K562 (cell line): ENCODE data around the gene NUDT9. TPM values are rescaled to one million over a fixed set of nuclear protein-coding genes. Genes with fewer than 3 reads are reported as not detected.
A peak's percentile ranks its signal among the peaks of the same experiment; 100 is the strongest.

Experiments
- ATAC-seq: fragments of 200-7000 bp; cut with Tn5 transposase; 3 replicates; pipeline ENCODE4 v1.9.1; 2020; ENCODE audit warnings: moderate library complexity
- BruUV-seq: library from RNA; stranded (reverse); fragments of 400-500 nt; replicated peaks from 2 replicates; lab custom pipeline; 2021; lab: Mats Ljungman, UMichigan
- CTCF ChIA-PET: fragments of 300-600 bp; formaldehyde crosslinking; extraction: SDS; loops from one replicate; lab custom pipeline; 2021; ENCODE audit warnings: low intra/inter-chr PET ratio; lab: Yijun Ruan, JAX
- POLR2A ChIA-PET: fragments of 300-600, 350-650 bp; sonication (Branson Sonifier 250); formaldehyde crosslinking; extraction: SDS; loops from one replicate; lab custom pipeline; 2021; ENCODE audit warnings: antibody characterized with exemption, inconsistent platforms; lab: Yijun Ruan, JAX
- DNase-seq, 4 experiments: peaks; one replicate each; pipeline versions ENCODE4 v3.0.0 to v3.0.0-alpha.2; 2011 to 2018; ENCODE audit warnings: low spot score in 3 of 4, mixed read lengths in 3 of 4; ENCODE audit errors: extremely low read depth in 1 of 4
- FAIRE-seq: peaks from 2 replicates; lab custom pipeline; 2011; peaks lifted over from hg19 to GRCh38; lab: Jason Lieb, UNC
- H2AFZ ChIP-seq: 2 replicates; pipeline ENCODE4 v1.6.0; 2011; ENCODE audit warnings: low read depth, low read length, control low read depth, inconsistent platforms
- H3K27ac ChIP-seq: fragments of 200-600 bp; 3 replicates; pipeline ENCODE4 v1.8.0; 2011; ENCODE audit warnings: low read depth, mild to moderate bottlenecking, control low read depth, inconsistent platforms, low read length, moderate library complexity, mixed read lengths; ENCODE audit errors: extremely low read depth
- H3K27me3 ChIP-seq, 2 experiments: fragments of 300-600 bp in 1 of 2; 2 replicates in 1 of 2; 3 replicates in 1 of 2; pipeline versions ENCODE4 v1.6.0 to v1.8.0; 2011; ENCODE audit warnings: inconsistent platforms in 2 of 2, low read length in 2 of 2, mild to moderate bottlenecking in 1 of 2, mixed read lengths in 1 of 2, moderate library complexity in 1 of 2; ENCODE audit not compliant: control insufficient read depth in 2 of 2, insufficient read depth in 2 of 2
- H3K36me3 ChIP-seq: fragments of 300-600 bp; 3 replicates; pipeline ENCODE4 v1.8.0; 2011; ENCODE audit warnings: mild to moderate bottlenecking, low read length, inconsistent platforms; ENCODE audit not compliant: control insufficient read depth, insufficient read depth
- H3K4me1 ChIP-seq, 2 experiments: fragments of 200-600 bp in 1 of 2; replicated peaks in 1 of 2; 2 replicates in 1 of 2; 3 replicates in 1 of 2; pipeline versions ENCODE4 v1.5.1 to v1.8.0; 2011; ENCODE audit warnings: inconsistent platforms in 2 of 2, low read length in 2 of 2, mild to moderate bottlenecking in 1 of 2, mixed read lengths in 1 of 2, moderate library complexity in 1 of 2; ENCODE audit not compliant: control insufficient read depth in 2 of 2, insufficient read depth in 2 of 2
- H3K4me2 ChIP-seq: 2 replicates; pipeline ENCODE4 v1.6.1; 2011; ENCODE audit warnings: low read length, control low read depth, inconsistent platforms, mixed read lengths; ENCODE audit not compliant: insufficient read depth
- H3K4me3 ChIP-seq: fragments of 200-600 bp; sonication (generic), shearing (Covaris generic); 2 replicates; pipeline ENCODE4 v1.5.1; 2016; ENCODE audit warnings: control low read depth, inconsistent platforms
- H3K79me2 ChIP-seq: fragments of 200-600 bp; 3 replicates; pipeline ENCODE4 v1.8.0; 2011; ENCODE audit warnings: low read length, inconsistent platforms; ENCODE audit not compliant: control insufficient read depth, insufficient read depth
- H3K9ac ChIP-seq, 2 experiments: 2 replicates each; pipeline versions ENCODE4 v1.6.0 to v1.6.1; 2011; ENCODE audit warnings: low read depth in 2 of 2, low read length in 2 of 2, control low read depth in 1 of 2, inconsistent platforms in 1 of 2, mild to moderate bottlenecking in 1 of 2, mixed read lengths in 1 of 2; ENCODE audit not compliant: insufficient read depth in 1 of 2
- H3K9me1 ChIP-seq: one replicate; pipeline ENCODE4 v1.6.0; 2011; ENCODE audit warnings: inconsistent platforms, mild to moderate bottlenecking, low read length, moderate library complexity; ENCODE audit not compliant: control insufficient read depth, insufficient read depth
- H3K9me3 ChIP-seq: replicated peaks from 2 replicates; pipeline ENCODE4 v1.5.1; 2011; ENCODE audit warnings: low read depth, low read length, inconsistent platforms; ENCODE audit not compliant: control insufficient read depth, insufficient read depth
- H4K20me1 ChIP-seq: replicated peaks from 2 replicates; pipeline ENCODE4 v1.6.1; 2011; ENCODE audit warnings: low read length, inconsistent platforms, mixed read lengths; ENCODE audit not compliant: control insufficient read depth, insufficient read depth
- E2F8 ChIP-seq: fragments of 450-650 bp; IDR thresholded peaks from 2 replicates; pipeline ENCODE4 v1.7.1; 2018; ENCODE audit warnings: mild to moderate bottlenecking, low read depth; ENCODE audit not compliant: partially characterized antibody
- ELK3 ChIP-seq: fragments of 450-650 bp; formaldehyde crosslinking; IDR thresholded peaks from 2 replicates; pipeline ENCODE4 v1.4.0; 2020; ENCODE audit warnings: mild to moderate bottlenecking
- ETV1 ChIP-seq: fragments of 450-650 bp; conservative IDR thresholded peaks from 2 replicates; pipeline ENCODE4 v1.6.1; 2016; ENCODE audit warnings: missing genetic modification characterization, control low read depth, low read depth, missing compliant biosample characterization
- FOSL1 ChIP-seq: fragments of 200-800 bp; sonication (Bioruptor generic); conservative IDR thresholded peaks from 2 replicates; pipeline ENCODE4 v1.6.1; 2016; ENCODE audit warnings: missing genetic modification characterization, missing compliant biosample characterization
- FOXM1 ChIP-seq, 2 experiments: fragments of 450-650 bp in 1 of 2; sonication (generic) in 1 of 2; formaldehyde crosslinking in 1 of 2; IDR thresholded peaks; 2 replicates each; pipeline versions ENCODE4 v1.6.1 to v1.9.0; 2017 to 2022; ENCODE audit warnings: low read depth in 2 of 2, mild to moderate bottlenecking in 2 of 2, missing genetic modification reagents in 1 of 2, moderate library complexity in 1 of 2
- GTF2A2 ChIP-seq: IDR thresholded peaks from 2 replicates; pipeline ENCODE4 v1.6.1; 2016; ENCODE audit warnings: mild to moderate bottlenecking, missing genetic modification characterization, missing compliant biosample characterization
- KLF10 ChIP-seq: fragments of 250-450 bp; sonication (Bioruptor Pico); IDR thresholded peaks from 2 replicates; pipeline ENCODE4 v1.6.1; 2021; ENCODE audit warnings: matching md5 sums
- L3MBTL2 ChIP-seq: fragments of 450-650 bp; IDR thresholded peaks from 2 replicates; pipeline ENCODE4 v1.6.1; 2016; ENCODE audit warnings: mild to moderate bottlenecking, moderate library complexity
- PRDM10 ChIP-seq: fragments of 450-650 bp; IDR thresholded peaks from 2 replicates; pipeline ENCODE4 v1.6.1; 2018; ENCODE audit not compliant: partially characterized antibody
- PTBP1 ChIP-seq: fragments of 200-400 bp; formaldehyde crosslinking; IDR thresholded peaks from 2 replicates; pipeline ENCODE4 v1.6.1; 2017; ENCODE audit warnings: low read depth, low read length
- SMAD4 ChIP-seq: fragments of 250-450 bp; sonication (Bioruptor Pico); conservative IDR thresholded peaks from 2 replicates; pipeline ENCODE4 v1.8.0; 2021; ENCODE audit warnings: inconsistent platforms, mild to moderate bottlenecking, moderate library complexity
- SUPT5H ChIP-seq: fragments of 450-650 bp; IDR thresholded peaks from 2 replicates; pipeline ENCODE4 v1.6.1; 2016
- TAL1 ChIP-seq: fragments of 450-650 bp; IDR thresholded peaks from 2 replicates; pipeline ENCODE4 v1.6.1; 2016; ENCODE audit warnings: mild to moderate bottlenecking
- ZNF133 ChIP-seq: fragments of 250-450 bp; sonication (Bioruptor Pico); IDR thresholded peaks from 2 replicates; pipeline ENCODE4 v1.4.0; 2020; ENCODE audit warnings: mild to moderate bottlenecking
- ZNF354B ChIP-seq: fragments of 250-450 bp; sonication (Bioruptor Pico); IDR thresholded peaks from 2 replicates; pipeline ENCODE4 v1.4.0; 2020
- WGBS: fragments of 100-300 bp; shearing (Covaris generic); methylation state at CpG from one replicate; pipeline ENCODE4 v1.1.6; 2016; ENCODE audit warnings: low coverage, mixed read lengths; ENCODE audit not compliant: insufficient coverage; ENCODE audit errors: missing lambda C conversion rate; 5-methylcytosine and 5-hydroxymethylcytosine counted together
- in situ Hi-C: fragments of 300-500 bp; cut with MboI; formaldehyde crosslinking; loops from 4 replicates; pipeline ENCODE4 v1.15.0; 2018; ENCODE audit warnings: inconsistent platforms, mixed read lengths
- intact Hi-C: fragments of 100-400 bp; cut with micrococcal nuclease; formaldehyde crosslinking; loops from 2 replicates; pipeline ENCODE4 v1.14.2; 2022
- polyA plus RNA-seq, 8 experiments: library from polyadenylated mRNA; depleted of rRNA in 4 of 8; stranded (reverse) in 5 of 8; unstranded in 3 of 8; fragments of >200 nt; fragmentation: Nextera tagmentation in 2 of 8; fragmentation: Illumina TruSeq in 1 of 8; extraction: Ambion mirVana in 2 of 8; extraction: Trizol in 1 of 8; gene quantifications; 2 replicates each; pipeline versions ENCODE4 v1.2.1 to v1.2.3, GENCODE V29; 2011 to 2014; ENCODE audit warnings: inconsistent platforms in 1 of 8, missing spikeins in 1 of 8
- total RNA-seq, 7 experiments: library from RNA; depleted of rRNA in 6 of 7; stranded (reverse); fragments of >200 nt in 6 of 7; fragmentation: Illumina TruSeq in 2 of 7; extraction: Trizol in 2 of 7; gene quantifications; 2 replicates each; pipeline versions ENCODE4 v1.2.1 to v1.2.3, GENCODE V29; 2011 to 2021; ENCODE audit warnings: low replicate concordance in 1 of 7

NUDT9 gene
- total and polyA plus RNA-seq, 9 of the 15 experiments (the other 6 are each of a cell fraction or from before 2014, with no cell fraction given): 8.5 to 20.8 (median 18.0) TPM

DNA sequence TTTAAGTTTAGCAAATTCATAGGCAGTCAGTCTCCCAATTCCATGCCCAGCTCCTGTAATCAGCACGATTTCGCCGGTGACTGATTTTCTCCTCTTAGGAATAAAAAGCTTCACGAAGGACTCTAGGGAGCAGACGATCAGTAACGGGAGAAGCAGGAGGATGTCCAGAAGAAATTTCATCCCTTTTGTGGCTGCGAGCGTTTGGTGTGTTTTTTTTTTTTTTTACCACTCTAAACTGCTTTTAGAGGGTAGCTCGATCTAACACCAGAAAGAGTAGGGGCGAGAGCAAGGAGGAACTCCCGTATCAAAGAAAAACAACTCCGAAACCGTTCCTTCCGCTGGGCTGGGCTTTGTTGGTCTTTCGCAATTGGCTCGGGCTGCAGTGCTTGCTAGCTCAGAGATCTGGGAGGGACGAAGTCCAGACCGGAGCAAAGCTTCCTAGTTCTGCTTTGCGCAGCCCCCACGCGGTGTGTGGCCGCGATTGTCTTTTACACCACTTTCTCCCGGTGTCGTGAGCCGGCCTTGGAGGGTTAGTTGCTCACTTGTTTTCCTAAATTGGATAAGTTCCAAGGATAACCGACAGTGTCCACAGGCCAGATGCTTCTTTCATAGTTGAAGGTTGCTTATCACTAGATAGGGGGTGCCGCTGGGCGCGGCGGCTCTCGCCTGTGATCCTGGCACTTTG, 31.3 kb upstream of the NUDT9 start, which contains the start of gene HSD17B11:
TSS of gene HSD17B11 (minus strand) at position 298 of the 685 bp plus-strand sequence. CDS start at position 180, 118 bp downstream.
- under 1% methylated on average over 27 of the region's 32 CpGs for WGBS
- TF ChIP-seq KLF10 (CRISPR knock-in tag): no peak
- TF ChIP-seq L3MBTL2: peak; percentile 88
- TF ChIP-seq SMAD4: peak; percentile 59
- peak; percentile 52 for TF ChIP-seq PRDM10
- TF ChIP-seq FOSL1 (tag): no peak
- peak; percentile 94 for TF ChIP-seq FOXM1 (IDR thresholded peaks at IDR 0.05; ENCODE audit: low read depth)
- no peak; the same call in 1 of the 2 replicates for TF ChIP-seq FOXM1 (CRISPR knock-in tag; IDR thresholded peaks at IDR 0.05; ENCODE audit: low read depth)
- TF ChIP-seq TAL1: peak; percentile 31; the same call in 1 of the 2 replicates
- TF ChIP-seq GTF2A2 (tag): no peak
- peak; percentile 90 for TF ChIP-seq SUPT5H
- TF ChIP-seq ETV1 (tag): peak; percentile 83
- TF ChIP-seq ZNF354B (CRISPR knock-in tag): no peak
- TF ChIP-seq PTBP1: no peak
- TF ChIP-seq E2F8: no peak
- no peak for TF ChIP-seq ELK3 (CRISPR knock-in tag)
- no peak for TF ChIP-seq ZNF133 (CRISPR knock-in tag)

More for the DNA sequence above, 31.3 kb upstream of the NUDT9 start, which contains the start of gene HSD17B11:
- ATAC-seq (peak; percentile 95), FAIRE-seq (peak; percentile 99), DNase-seq (peak; percentile 81 to 97 (median 88))
- in situ Hi-C loops (no loop called here), intact Hi-C loops (loop anchor here (1.0 to 5.0 kb wide), 2 partner anchors 31 to 76 kb away; partner anchors contain the start of gene NUDT9)
- CTCF ChIA-PET: no interaction called here
- H3K4me2 ChIP-seq: peak within 1 kb of the TSS; percentile 97
- H3K27me3 ChIP-seq: no peaks in the 10 kb centered on the region
- H3K9ac ChIP-seq: peak within 1 kb of the TSS; percentile 89
- peak within 1 kb of the TSS; percentile 92 for H2AFZ ChIP-seq
- peaks cover 6% of the 10 kb centered on the region for H3K36me3 ChIP-seq
- no peaks in the 10 kb centered on the region for H3K9me1 ChIP-seq
- H3K27ac ChIP-seq: peak within 1 kb of the TSS; percentile 88
- no peaks in the 10 kb centered on the region for H4K20me1 ChIP-seq
- no TSS peak for BruUV-seq
- H3K4me3 ChIP-seq: peak within 1 kb of the TSS; percentile 64
- H3K4me1 ChIP-seq: peaks cover 0 to 8% of the 10 kb centered on the region in 2 experiments; a peak in 3 of 5 replicates
- H3K9me3 ChIP-seq: no peaks in the 10 kb centered on the region
- peaks cover 50% of the 10 kb centered on the region for H3K79me2 ChIP-seq
- POLR2A ChIA-PET: interaction anchor here (0.6 to 4.6 kb wide), 10 partner anchors 9 to 128 kb away, joined by 3 to 33 read pairs (median 4); partner anchors contain the start of gene NUDT9
